ENCODE data around the gene CALML3. TPM values are rescaled to one million over a fixed set of nuclear protein-coding genes. Genes with fewer than 3 reads are reported as not detected.

Gene CALML3
- total and polyA plus RNA-seq, 4 donors, result 0.02 to 0.11 (median 0.04) TPM; not detected in 1

- no peaks in the 10 kb centered on the region for H3K36me3 ChIP-seq (ENCODE audit: control insufficient read depth in 4 of 4, insufficient read depth in 4 of 4, low read length in 4 of 4)
- no peak for DNase-seq
- H3K9ac ChIP-seq (ENCODE audit: insufficient read depth in 1 of 2, low read length in 2 of 2), result no peak overlapping the region
- no peak for TF ChIP-seq CTCF (IDR thresholded peaks at IDR 0.05; ENCODE audit: control extremely low read depth, extremely low read depth)
- 83 to 92% methylated on average over 13 of the region's 13 CpGs for WGBS, 2 donors
- H3K27me3 ChIP-seq (ENCODE audit: control insufficient read depth in 3 of 3, insufficient read depth in 3 of 3, low read length in 2 of 3), result no peaks in the 10 kb centered on the region
- no peak overlapping the region for H3K27ac ChIP-seq (ENCODE audit: low read depth in 1 of 2, low read length in 1 of 2)
- H3K4me3 ChIP-seq, result no peak overlapping the region
- peaks cover 0 to 4% (median 0%) of the 10 kb centered on the region in 5 donors for H3K4me1 ChIP-seq (ENCODE audit: control insufficient read depth in 5 of 5, insufficient read depth in 5 of 5, low read length in 5 of 5)
- H3K9me3 ChIP-seq (ENCODE audit: control insufficient read depth in 4 of 4, insufficient read depth in 3 of 4, low read length in 3 of 4), result peaks cover 0 to 8% (median 0%) of the 10 kb centered on the region in 4 donors
- no peak for ATAC-seq (ENCODE audit: insufficient read depth, low FRiP score)
Observed at GRCh38 chr10:5492929-5493576, 31.7 kb upstream of the CALML3 start.

- no peak overlapping the region for H3K4me3 ChIP-seq
- no peak overlapping the region for H3K9ac ChIP-seq (ENCODE audit: insufficient read depth in 1 of 2, low read length in 2 of 2)
- no peak for ATAC-seq (ENCODE audit: insufficient read depth, low FRiP score)
- TF ChIP-seq CTCF (IDR thresholded peaks at IDR 0.05; ENCODE audit: control extremely low read depth, extremely low read depth), result no peak
- H3K4me1 ChIP-seq (ENCODE audit: control insufficient read depth in 5 of 5, insufficient read depth in 5 of 5, low read length in 5 of 5), result peaks cover 0 to 4% (median 0%) of the 10 kb centered on the region in 5 donors
- DNase-seq, result no peak
- H3K27me3 ChIP-seq (ENCODE audit: control insufficient read depth in 3 of 3, insufficient read depth in 3 of 3, low read length in 2 of 3), result no peaks in the 10 kb centered on the region
- WGBS, 2 donors, result 68 to 91% methylated on average over 3 of the region's 3 CpGs
- H3K27ac ChIP-seq (ENCODE audit: low read depth in 1 of 2, low read length in 1 of 2), result no peak overlapping the region
- no peaks in the 10 kb centered on the region for H3K36me3 ChIP-seq (ENCODE audit: control insufficient read depth in 4 of 4, insufficient read depth in 4 of 4, low read length in 4 of 4)
- peaks cover 0 to 8% (median 0%) of the 10 kb centered on the region in 4 donors for H3K9me3 ChIP-seq (ENCODE audit: control insufficient read depth in 4 of 4, insufficient read depth in 3 of 4, low read length in 3 of 4)
Observed at GRCh38 chr10:5493691-5494090, 31.1 kb upstream of the CALML3 start.

GRCh38 chr10:5494611-5495010 is 30.1 kb upstream of the CALML3 start:
- ATAC-seq (ENCODE audit: insufficient read depth, low FRiP score) (no peak), DNase-seq (no peak)
- Histone ChIP-seq H3K4me1 (ENCODE audit: control insufficient read depth in 5 of 5, insufficient read depth in 5 of 5, low read length in 5 of 5) (peaks cover 0 to 5% (median 0%) of the 10 kb centered on the region in 5 donors), H3K9ac (ENCODE audit: insufficient read depth in 1 of 2, low read length in 2 of 2) (no peak overlapping the region), H3K27ac (ENCODE audit: low read depth in 1 of 2, low read length in 1 of 2) (no peak overlapping the region), H3K36me3 (ENCODE audit: control insufficient read depth in 4 of 4, insufficient read depth in 4 of 4, low read length in 4 of 4) (no peaks in the 10 kb centered on the region), H3K27me3 (ENCODE audit: control insufficient read depth in 3 of 3, insufficient read depth in 3 of 3, low read length in 2 of 3) (no peaks in the 10 kb centered on the region), H3K4me3 (no peak overlapping the region), H3K9me3 (ENCODE audit: control insufficient read depth in 4 of 4, insufficient read depth in 3 of 4, low read length in 3 of 4) (peaks cover 0 to 8% (median 0%) of the 10 kb centered on the region in 4 donors)
- TF ChIP-seq CTCF (IDR thresholded peaks at IDR 0.05; ENCODE audit: control extremely low read depth, extremely low read depth), result no peak
- WGBS, 2 donors, result 89 to 93% methylated on average over 8 of the region's 8 CpGs

All from lung (tissue), 12 donors.